DOHH2 (cell line): ENCODE data around the gene LYZ.

Experiments
- EZH2phosphoT487 ChIP-seq: fragments of 200-600 bp; sonication (generic); IDR thresholded peaks from 2 replicates; pipeline ENCODE4 v1.6.1; 2017; ENCODE audit warnings: borderline replicate concordance, mild to moderate bottlenecking, antibody characterized with exemption, low read length, moderate library complexity, mixed read lengths
- TF ChIP-seq, protein P1 (sequence below): fragments of 200-600 bp; sonication (generic); IDR thresholded peaks from one replicate; pipeline ENCODE4 v1.5.1; 2014; ENCODE audit warnings: antibody characterized with exemption, mild to moderate bottlenecking, low read depth, low read length; ENCODE audit not compliant: poor library complexity, severe bottlenecking

DNA sequence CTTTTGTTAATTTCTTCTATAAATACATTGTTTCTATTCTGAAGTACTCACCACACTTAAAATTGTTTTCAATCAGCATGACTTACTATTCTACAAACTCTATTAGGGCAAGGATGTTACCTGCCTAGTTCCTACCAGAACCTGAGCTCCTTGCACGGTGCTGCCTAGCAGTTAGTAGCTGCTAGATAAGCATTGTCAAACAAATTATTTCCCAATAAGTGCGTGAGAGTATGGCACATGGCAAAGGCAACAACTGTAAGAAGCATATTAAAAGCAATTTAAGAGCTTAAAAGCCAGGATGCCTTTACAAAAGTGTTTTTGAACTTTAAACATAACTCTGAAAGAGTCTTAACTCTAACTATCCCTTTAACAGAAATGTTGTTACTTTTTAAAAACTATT lies 8.2 kb upstream of the LYZ start:
- TF ChIP-seq, protein P1, sequence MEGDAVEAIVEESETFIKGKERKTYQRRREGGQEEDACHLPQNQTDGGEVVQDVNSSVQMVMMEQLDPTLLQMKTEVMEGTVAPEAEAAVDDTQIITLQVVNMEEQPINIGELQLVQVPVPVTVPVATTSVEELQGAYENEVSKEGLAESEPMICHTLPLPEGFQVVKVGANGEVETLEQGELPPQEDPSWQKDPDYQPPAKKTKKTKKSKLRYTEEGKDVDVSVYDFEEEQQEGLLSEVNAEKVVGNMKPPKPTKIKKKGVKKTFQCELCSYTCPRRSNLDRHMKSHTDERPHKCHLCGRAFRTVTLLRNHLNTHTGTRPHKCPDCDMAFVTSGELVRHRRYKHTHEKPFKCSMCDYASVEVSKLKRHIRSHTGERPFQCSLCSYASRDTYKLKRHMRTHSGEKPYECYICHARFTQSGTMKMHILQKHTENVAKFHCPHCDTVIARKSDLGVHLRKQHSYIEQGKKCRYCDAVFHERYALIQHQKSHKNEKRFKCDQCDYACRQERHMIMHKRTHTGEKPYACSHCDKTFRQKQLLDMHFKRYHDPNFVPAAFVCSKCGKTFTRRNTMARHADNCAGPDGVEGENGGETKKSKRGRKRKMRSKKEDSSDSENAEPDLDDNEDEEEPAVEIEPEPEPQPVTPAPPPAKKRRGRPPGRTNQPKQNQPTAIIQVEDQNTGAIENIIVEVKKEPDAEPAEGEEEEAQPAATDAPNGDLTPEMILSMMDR, result no peak
- no peak for TF ChIP-seq EZH2phosphoT487
